Stomach (tissue), 4 donors: ENCODE data around the gene CTDSPL.

ENCODE experiments used
- POLR2A ChIP-seq, 4 donors: fragments of 450-650 bp; IDR thresholded peaks; one replicate each; pipeline ENCODE4 v1.6.1; 2016; ENCODE audit warnings: antibody characterized with exemption in 4 of 4, control low read depth in 2 of 4, mild to moderate bottlenecking in 1 of 4, moderate library complexity in 1 of 4
- POLR2AphosphoS5 ChIP-seq, 3 donors: sonication (generic); formaldehyde crosslinking; IDR thresholded peaks; one replicate each; pipeline ENCODE4 v1.6.1; 2016; ENCODE audit warnings: antibody characterized with exemption in 3 of 3
- TF ChIP-seq, protein P1 (sequence below), 7 experiments: fragments of 450-650 bp in 4 of 7; fragments of 200-600 bp in 3 of 7; sonication (generic) in 3 of 7; IDR thresholded peaks; one replicate each; pipeline ENCODE4 v1.5.1; 2016 to 2019; ENCODE audit warnings: antibody characterized with exemption in 7 of 7, control low read depth in 2 of 7, mild to moderate bottlenecking in 1 of 7

GRCh38 chr3:37853691-37854413 lies 7.8 kb upstream of the CTDSPL start:
- TF ChIP-seq, protein P1, sequence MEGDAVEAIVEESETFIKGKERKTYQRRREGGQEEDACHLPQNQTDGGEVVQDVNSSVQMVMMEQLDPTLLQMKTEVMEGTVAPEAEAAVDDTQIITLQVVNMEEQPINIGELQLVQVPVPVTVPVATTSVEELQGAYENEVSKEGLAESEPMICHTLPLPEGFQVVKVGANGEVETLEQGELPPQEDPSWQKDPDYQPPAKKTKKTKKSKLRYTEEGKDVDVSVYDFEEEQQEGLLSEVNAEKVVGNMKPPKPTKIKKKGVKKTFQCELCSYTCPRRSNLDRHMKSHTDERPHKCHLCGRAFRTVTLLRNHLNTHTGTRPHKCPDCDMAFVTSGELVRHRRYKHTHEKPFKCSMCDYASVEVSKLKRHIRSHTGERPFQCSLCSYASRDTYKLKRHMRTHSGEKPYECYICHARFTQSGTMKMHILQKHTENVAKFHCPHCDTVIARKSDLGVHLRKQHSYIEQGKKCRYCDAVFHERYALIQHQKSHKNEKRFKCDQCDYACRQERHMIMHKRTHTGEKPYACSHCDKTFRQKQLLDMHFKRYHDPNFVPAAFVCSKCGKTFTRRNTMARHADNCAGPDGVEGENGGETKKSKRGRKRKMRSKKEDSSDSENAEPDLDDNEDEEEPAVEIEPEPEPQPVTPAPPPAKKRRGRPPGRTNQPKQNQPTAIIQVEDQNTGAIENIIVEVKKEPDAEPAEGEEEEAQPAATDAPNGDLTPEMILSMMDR (IDR thresholded peaks at IDR 0.05), result no peak
- TF ChIP-seq POLR2AphosphoS5 (IDR thresholded peaks at IDR 0.05), result peak in 2 of 3 donors; percentile 29 to 49
- no peak for TF ChIP-seq POLR2A (IDR thresholded peaks at IDR 0.05)
